MCF 10A (cell line): ENCODE measurements around the gene NEK10. TPM values are rescaled to one million over a fixed set of nuclear protein-coding genes. Genes with fewer than 3 reads are reported as not detected.

Source experiments
- BruUV-seq: library from RNA; stranded (reverse); fragments of 400-500 nt; replicated peaks from 2 replicates; lab custom pipeline; 2021; lab: Mats Ljungman, UMichigan
- CTCF ChIA-PET: fragments of 300-600 bp; sonication (Branson Sonifier 250); formaldehyde crosslinking; extraction: SDS; loops from one replicate; lab custom pipeline; 2021; ENCODE audit warnings: antibody characterized with exemption, inconsistent platforms; lab: Yijun Ruan, JAX
- POLR2A ChIA-PET: fragments of 300-600, 350-650 bp; sonication (Branson Sonifier 250); formaldehyde crosslinking; extraction: SDS; loops from one replicate; lab custom pipeline; 2020; ENCODE audit warnings: antibody characterized with exemption, inconsistent platforms; lab: Yijun Ruan, JAX
- DNase-seq: peaks from one replicate; pipeline ENCODE4 v3.0.0-alpha.2; 2018; ENCODE audit not compliant: unreplicated experiment
- H3K27ac Mint-ChIP-seq: one replicate; pipeline ENCODE4 v1.8.0; 2022; ENCODE audit warnings: mild to moderate bottlenecking, low read depth, mixed read lengths; ENCODE audit not compliant: unreplicated experiment
- H3K27me3 Mint-ChIP-seq: one replicate; pipeline ENCODE4 v1.8.0; 2022; ENCODE audit warnings: mixed read lengths; ENCODE audit not compliant: insufficient read depth, unreplicated experiment
- H3K36me3 Mint-ChIP-seq: one replicate; pipeline ENCODE4 v1.8.0; 2022; ENCODE audit warnings: mild to moderate bottlenecking, moderate library complexity, mixed read lengths; ENCODE audit not compliant: insufficient read depth, unreplicated experiment
- H3K4me1 Mint-ChIP-seq: one replicate; pipeline ENCODE4 v1.8.0; 2022; ENCODE audit warnings: mixed read lengths; ENCODE audit not compliant: insufficient read depth, unreplicated experiment
- H3K4me3 Mint-ChIP-seq: one replicate; pipeline ENCODE4 v1.8.0; 2022; ENCODE audit warnings: mild to moderate bottlenecking, moderate library complexity, mixed read lengths; ENCODE audit not compliant: unreplicated experiment
- H3K9me3 Mint-ChIP-seq: one replicate; pipeline ENCODE4 v1.8.0; 2022; ENCODE audit warnings: mixed read lengths; ENCODE audit not compliant: unreplicated experiment
- CTCF ChIP-seq: fragments of 200-600 bp; IDR thresholded peaks from one replicate; pipeline ENCODE4 v1.8.0; 2022; ENCODE audit warnings: antibody characterized with exemption, mild to moderate bottlenecking; ENCODE audit not compliant: unreplicated experiment
- intact Hi-C: fragments of 100-400 bp; cut with micrococcal nuclease; formaldehyde crosslinking; loops from 2 replicates; pipeline ENCODE4 v1.14.1; 2022
- total RNA-seq: library from RNA; stranded (reverse); gene quantifications from 2 replicates; pipeline ENCODE4 v1.2.3, GENCODE V29; 2022

Gene NEK10
- total RNA-seq, 1 experiment from 2014 or later: 0.44 TPM

GRCh38 chr3:27285668-27286067, 83.5 kb downstream of the NEK10 start:
- ChIA-PET POLR2A (no interaction called here), CTCF (interaction anchor here (2.7 kb wide), 1 partner anchor 32 kb away, joined by 9 read pairs; no protein-coding TSS in a partner anchor)
- no TSS peak for BruUV-seq
- no peak overlapping the region for H3K4me3 Mint-ChIP-seq
- H3K4me1 Mint-ChIP-seq: no peaks in the 10 kb centered on the region
- H3K27me3 Mint-ChIP-seq: no peaks in the 10 kb centered on the region
- no peaks in the 10 kb centered on the region for H3K9me3 Mint-ChIP-seq
- no peak overlapping the region for H3K27ac Mint-ChIP-seq
- no peak for DNase-seq
- no peaks in the 10 kb centered on the region for H3K36me3 Mint-ChIP-seq
- intact Hi-C loops: no loop called here
- TF ChIP-seq CTCF: no peak

GRCh38 chr3:27281671-27282150, 87.5 kb downstream of the NEK10 start:
- Mint-ChIP-seq H3K4me3 (no peak overlapping the region), H3K36me3 (no peaks in the 10 kb centered on the region), H3K4me1 (no peaks in the 10 kb centered on the region), H3K27ac (no peak overlapping the region), H3K27me3 (no peaks in the 10 kb centered on the region), H3K9me3 (no peaks in the 10 kb centered on the region)
- BruUV-seq: no TSS peak
- no peak for DNase-seq
- TF ChIP-seq CTCF: no peak
- ChIA-PET POLR2A (no interaction called here), CTCF (interaction anchor here (0.6 to 1.3 kb wide), 2 partner anchors 147 to 1256 kb away, joined by 3 read pairs; no protein-coding TSS in a partner anchor)
- intact Hi-C loops: no loop called here

- peak; percentile 20 for DNase-seq
Observed at GRCh38 chr3:27279123-27279522, 90.1 kb downstream of the NEK10 start.

More at GRCh38 chr3:27279123-27279522, 90.1 kb downstream of the NEK10 start:
- BruUV-seq: no TSS peak
- Mint-ChIP-seq H3K4me1 (no peaks in the 10 kb centered on the region), H3K27me3 (no peaks in the 10 kb centered on the region), H3K9me3 (no peaks in the 10 kb centered on the region), H3K36me3 (no peaks in the 10 kb centered on the region), H3K4me3 (no peak overlapping the region), H3K27ac (no peak overlapping the region)
- no peak for TF ChIP-seq CTCF
- intact Hi-C loops: no loop called here
- POLR2A ChIA-PET: no interaction called here
- CTCF ChIA-PET: interaction anchor here (0.7 to 1.1 kb wide), 2 partner anchors 179 to 315 kb away, joined by 3 read pairs; no protein-coding TSS in a partner anchor
